Cardiac muscle cell (in vitro differentiated cells and primary cell): ENCODE results near the gene EHMT1. TPM values are rescaled to one million over a fixed set of nuclear protein-coding genes. Genes with fewer than 3 reads are reported as not detected.

Experiments used
- DNase-seq, 2 donors: peaks; one replicate each; pipeline versions ENCODE4 v3.0.0 to v3.0.0-alpha.2; 2010 to 2017; ENCODE audit warnings: low read depth in 1 of 2, low spot score in 1 of 2
- H3K27ac ChIP-seq: fragments of 200-600 bp; sonication (generic); 2 replicates; pipeline ENCODE4 v1.5.1; 2016
- H3K27me3 ChIP-seq: fragments of 200-600 bp; sonication (generic); 2 replicates; pipeline ENCODE4 v1.6.0; 2016; ENCODE audit warnings: control low read depth
- H3K36me3 ChIP-seq: fragments of 200-600 bp; sonication (generic); 2 replicates; pipeline ENCODE4 v1.5.1; 2016; ENCODE audit warnings: control low read depth
- H3K4me1 ChIP-seq: fragments of 200-600 bp; sonication (generic); 2 replicates; pipeline ENCODE4 v1.8.1; 2017; ENCODE audit warnings: low read depth, mild to moderate bottlenecking, mixed run types
- H3K4me3 ChIP-seq: fragments of 200-600 bp; sonication (generic); 2 replicates; pipeline ENCODE4 v1.5.1; 2016; ENCODE audit warnings: mild to moderate bottlenecking
- H3K9me3 ChIP-seq: fragments of 200-600 bp; sonication (generic); 2 replicates; pipeline ENCODE4 v1.5.1; 2017; ENCODE audit warnings: low read depth, mild to moderate bottlenecking, control low read depth
- polyA plus RNA-seq: library from polyadenylated mRNA; unstranded; fragments of >200 nt; fragmentation: Nextera tagmentation; extraction: Ambion mirVana; gene quantifications from 2 replicates; pipeline ENCODE4 v1.2.1, GENCODE V29; 2016
- total RNA-seq: library from RNA; depleted of rRNA; stranded (reverse); fragments of >200 nt; gene quantifications from 2 replicates; pipeline ENCODE4 v1.2.3, GENCODE V29; 2016
- TF ChIP-seq, protein P1 (sequence below): IDR thresholded peaks from 2 replicates; pipeline ENCODE4 v1.5.1; 2012; ENCODE audit warnings: low read depth, mild to moderate bottlenecking, low read length

EHMT1 gene
- total and polyA plus RNA-seq, 2 experiments from 2014 or later: 55.5 to 93.8 TPM

DNA sequence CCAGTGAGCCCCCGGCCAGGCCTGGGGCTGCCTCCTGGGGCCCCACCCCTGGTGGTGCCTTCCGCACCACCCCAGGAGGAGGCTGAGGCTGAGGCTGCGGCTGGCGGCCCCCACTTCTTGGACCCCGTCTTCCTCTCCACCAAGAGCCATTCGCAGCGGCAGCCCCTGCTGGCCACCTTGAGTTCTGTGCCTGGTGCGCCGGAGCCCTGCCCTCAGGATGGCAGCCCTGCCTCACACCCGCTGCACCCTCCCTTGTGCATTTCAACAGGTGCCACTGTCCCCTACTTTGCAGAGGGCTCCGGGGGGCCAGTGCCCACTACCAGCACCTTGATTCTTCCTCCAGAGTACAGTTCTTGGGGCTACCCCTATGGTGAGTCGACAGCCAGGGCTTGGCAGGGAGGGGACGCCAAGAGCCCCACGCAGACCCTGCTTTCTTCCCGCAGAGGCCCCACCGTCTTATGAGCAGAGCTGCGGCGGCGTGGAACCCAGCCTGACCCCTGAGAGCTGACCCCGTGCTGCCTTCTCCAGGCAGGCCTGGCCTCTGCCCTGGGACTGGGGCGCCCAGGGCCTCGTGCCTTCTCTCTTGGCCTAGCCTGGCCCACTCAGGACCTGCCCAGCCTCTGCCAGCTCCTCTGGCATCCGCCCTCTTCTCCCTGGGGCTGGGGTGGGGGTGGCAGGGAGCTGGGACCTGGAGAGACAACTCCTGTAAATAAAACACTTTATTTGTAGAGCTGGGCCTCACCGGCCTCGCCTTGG, 4.0 kb upstream of the EHMT1 start:
- Histone ChIP-seq H3K36me3 (peaks cover 7% of the 10 kb centered on the region), H3K4me1 (peaks cover 6% of the 10 kb centered on the region), H3K27ac (no peak overlapping the region), H3K27me3 (no peaks in the 10 kb centered on the region), H3K9me3 (no peaks in the 10 kb centered on the region), H3K4me3 (no peak overlapping the region)
- TF ChIP-seq, protein P1, sequence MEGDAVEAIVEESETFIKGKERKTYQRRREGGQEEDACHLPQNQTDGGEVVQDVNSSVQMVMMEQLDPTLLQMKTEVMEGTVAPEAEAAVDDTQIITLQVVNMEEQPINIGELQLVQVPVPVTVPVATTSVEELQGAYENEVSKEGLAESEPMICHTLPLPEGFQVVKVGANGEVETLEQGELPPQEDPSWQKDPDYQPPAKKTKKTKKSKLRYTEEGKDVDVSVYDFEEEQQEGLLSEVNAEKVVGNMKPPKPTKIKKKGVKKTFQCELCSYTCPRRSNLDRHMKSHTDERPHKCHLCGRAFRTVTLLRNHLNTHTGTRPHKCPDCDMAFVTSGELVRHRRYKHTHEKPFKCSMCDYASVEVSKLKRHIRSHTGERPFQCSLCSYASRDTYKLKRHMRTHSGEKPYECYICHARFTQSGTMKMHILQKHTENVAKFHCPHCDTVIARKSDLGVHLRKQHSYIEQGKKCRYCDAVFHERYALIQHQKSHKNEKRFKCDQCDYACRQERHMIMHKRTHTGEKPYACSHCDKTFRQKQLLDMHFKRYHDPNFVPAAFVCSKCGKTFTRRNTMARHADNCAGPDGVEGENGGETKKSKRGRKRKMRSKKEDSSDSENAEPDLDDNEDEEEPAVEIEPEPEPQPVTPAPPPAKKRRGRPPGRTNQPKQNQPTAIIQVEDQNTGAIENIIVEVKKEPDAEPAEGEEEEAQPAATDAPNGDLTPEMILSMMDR: no peak
- no peak for DNase-seq

DNA sequence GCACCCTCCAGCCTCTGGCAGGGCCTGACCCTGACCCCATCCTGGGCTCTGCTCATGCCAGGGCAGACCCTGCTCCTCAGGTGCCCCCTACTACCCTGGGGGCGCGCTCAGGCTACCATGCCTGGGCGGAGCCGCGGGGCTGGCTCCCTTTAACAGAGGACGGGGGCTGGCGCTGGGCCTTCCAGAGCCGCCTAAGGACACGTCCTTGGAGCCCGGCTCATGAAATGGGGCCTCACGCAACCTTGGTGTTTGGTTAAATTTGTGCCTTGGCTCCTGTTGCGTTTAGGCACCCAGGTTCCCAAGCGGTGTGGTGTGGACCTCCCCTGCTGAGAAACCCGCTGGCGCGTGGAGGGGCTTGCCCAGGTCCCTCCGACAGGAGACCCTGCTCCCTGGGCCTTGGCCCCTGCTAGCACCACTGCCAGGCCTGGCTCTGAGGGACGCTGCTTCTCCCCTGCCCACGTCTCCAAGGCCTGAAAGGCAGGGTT, 3.4 kb upstream of the EHMT1 start:
- TF ChIP-seq, protein P1: no peak
- Histone ChIP-seq H3K27me3 (no peaks in the 10 kb centered on the region), H3K9me3 (no peaks in the 10 kb centered on the region), H3K4me3 (no peak overlapping the region), H3K4me1 (peaks cover 12% of the 10 kb centered on the region), H3K36me3 (peaks cover 7% of the 10 kb centered on the region), H3K27ac (no peak overlapping the region)
- no peak for DNase-seq

DNA sequence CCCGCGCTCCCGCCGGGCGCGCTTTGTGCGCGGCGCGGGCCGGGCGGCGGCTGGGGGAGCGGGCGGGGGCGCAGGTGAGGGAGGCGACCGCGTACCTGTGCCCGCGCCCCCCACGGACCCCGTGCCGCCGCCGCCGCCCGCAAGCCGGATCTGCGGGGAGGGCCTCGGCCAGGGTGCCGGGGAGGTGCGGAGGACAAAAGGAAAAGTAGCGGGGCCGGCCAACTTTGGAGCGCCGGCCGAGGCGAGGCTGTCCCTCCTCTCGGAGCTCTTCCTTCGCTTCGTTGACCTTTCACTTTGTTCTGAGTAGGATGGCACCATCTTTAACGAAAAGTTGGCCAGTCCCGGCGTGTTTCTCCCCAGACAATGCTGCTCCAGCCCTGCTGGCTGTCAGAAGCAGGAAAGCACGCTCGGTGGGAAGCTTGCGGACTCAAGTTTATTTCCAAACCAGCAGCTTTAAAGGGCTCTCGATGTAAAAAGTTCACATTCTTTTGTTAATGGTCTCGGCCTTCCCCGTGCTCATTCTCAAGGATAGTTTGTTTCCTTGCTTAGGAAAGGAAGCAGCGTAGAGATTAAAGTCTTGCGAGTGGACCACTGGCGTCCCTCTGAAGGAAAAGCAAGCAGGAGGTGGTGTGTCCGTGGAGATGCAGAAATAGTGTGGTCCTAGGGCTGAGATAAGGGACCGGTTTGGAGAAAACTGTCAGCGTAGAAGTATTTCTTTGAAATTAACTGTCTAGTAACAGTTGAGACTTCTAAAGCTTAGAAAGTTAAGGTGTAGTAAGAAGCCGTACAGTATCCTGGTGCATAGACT, 639 bp downstream of the EHMT1 start:
- peak overlapping the region; percentile 84 for H3K27ac ChIP-seq
- H3K36me3 ChIP-seq: peaks cover 4% of the 10 kb centered on the region
- DNase-seq: peak; percentile 52 to 61
- H3K4me3 ChIP-seq: peak overlapping the region; percentile 62
- TF ChIP-seq, protein P1: no peak
- no peaks in the 10 kb centered on the region for H3K27me3 ChIP-seq
- H3K4me1 ChIP-seq: peaks cover 13% of the 10 kb centered on the region
- H3K9me3 ChIP-seq: no peaks in the 10 kb centered on the region

DNA sequence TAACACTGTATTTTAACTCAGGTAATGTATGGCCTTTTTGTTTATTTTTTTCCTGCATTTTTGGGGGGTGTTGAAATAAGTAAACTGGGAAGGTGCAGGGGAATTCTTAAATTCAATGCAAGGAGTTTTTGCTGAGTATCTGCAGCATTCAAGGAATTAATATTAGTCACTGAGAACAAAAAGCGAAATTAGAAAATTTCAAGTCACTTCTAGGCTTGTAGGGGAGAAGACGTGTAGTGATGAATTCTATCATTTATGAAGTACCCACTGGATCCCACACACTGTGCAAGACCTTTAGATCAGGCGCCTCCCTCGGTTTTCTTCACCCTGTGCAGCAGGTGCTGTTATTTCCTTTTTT, 1.2 kb downstream of the EHMT1 start:
- no peaks in the 10 kb centered on the region for H3K9me3 ChIP-seq
- peaks cover 13% of the 10 kb centered on the region for H3K4me1 ChIP-seq
- peak overlapping the region; percentile 84 for H3K27ac ChIP-seq
- H3K4me3 ChIP-seq: peak overlapping the region; percentile 62
- DNase-seq: no peak
- no peaks in the 10 kb centered on the region for H3K27me3 ChIP-seq
- TF ChIP-seq, protein P1: no peak
- H3K36me3 ChIP-seq: peaks cover 4% of the 10 kb centered on the region

DNA sequence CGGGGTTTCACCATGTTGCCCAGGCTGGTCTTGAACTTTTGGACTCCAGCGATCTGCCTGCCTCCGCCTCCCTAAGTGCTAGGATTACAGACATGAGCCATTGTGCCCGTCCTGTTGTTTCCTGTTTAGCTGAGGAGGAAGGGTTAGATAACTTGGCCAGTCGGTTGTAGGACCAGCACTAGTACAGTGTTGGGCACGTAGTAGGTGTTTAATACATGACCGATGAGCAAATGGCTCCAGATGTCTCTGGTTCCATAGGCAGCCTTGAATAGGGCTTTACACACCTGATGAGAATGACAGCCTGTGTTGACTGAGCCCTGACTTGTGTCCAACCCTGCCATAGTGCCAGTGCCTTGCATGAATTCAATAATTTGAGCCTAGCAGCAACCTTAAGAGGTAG, 1.8 kb downstream of the EHMT1 start:
- Histone ChIP-seq H3K4me1 (peaks cover 13% of the 10 kb centered on the region), H3K27me3 (no peaks in the 10 kb centered on the region), H3K27ac (no peak overlapping the region), H3K4me3 (no peak overlapping the region), H3K9me3 (no peaks in the 10 kb centered on the region), H3K36me3 (peaks cover 1% of the 10 kb centered on the region)
- no peak for DNase-seq
- TF ChIP-seq, protein P1: no peak
